GOT3 (cell line): ENCODE measurements around the gene CHRNA5.
A peak's percentile ranks its signal among the peaks of the same experiment; 100 is the strongest.
"Not testable (repeated sequence)": the region's sequence is repeated elsewhere in the genome, so short reads cannot be mapped to it uniquely, and the experiment has no call there.

Source experiments
- DNase-seq: peaks from one replicate; lab custom pipeline; 2025; ENCODE audit warnings: mixed read lengths; lab: John Stamatoyannopoulos, UW

CHRNA5 gene

GRCh38 chr15:78565097-78565950, at the start of gene CHRNA5:
Gene CHRNA5 (plus strand): TSS chr15:78565520. CDS start chr15:78565720, 200 bp downstream.
- peak; percentile 32 for DNase-seq

GRCh38 chr15:78520035-78520434, 45.3 kb upstream of the CHRNA5 start:
- not testable (repeated sequence) for DNase-seq

- DNase-seq = no peak
Measured at GRCh38 chr15:78524230-78524629, 41.1 kb upstream of the CHRNA5 start.

- DNase-seq = no peak
Measured at GRCh38 chr15:78527325-78527724, 38.0 kb upstream of the CHRNA5 start.

- DNase-seq = no peak
Measured at GRCh38 chr15:78533331-78533730, 32.0 kb upstream of the CHRNA5 start.

GRCh38 chr15:78536134-78536533, 29.2 kb upstream of the CHRNA5 start:
- DNase-seq = no peak

GRCh38 chr15:78537266-78537905, 27.9 kb upstream of the CHRNA5 start:
- DNase-seq = no peak

- DNase-seq = no peak
Measured at GRCh38 chr15:78538358-78538757, 27.0 kb upstream of the CHRNA5 start.

GRCh38 chr15:78539464-78540140, 25.7 kb upstream of the CHRNA5 start:
- DNase-seq = not testable (repeated sequence)

- peak; percentile 75 for DNase-seq
Measured at GRCh38 chr15:78540141-78540870, 25.0 kb upstream of the CHRNA5 start, which contains the start of gene PSMA4. Gene PSMA4 (plus strand): TSS chr15:78540444. CDS start chr15:78541928, 1,484 bp downstream.

GRCh38 chr15:78540871-78541743, 24.2 kb upstream of the CHRNA5 start:
- no peak for DNase-seq

- no peak for DNase-seq
Measured at GRCh38 chr15:78541744-78542034, 23.6 kb upstream of the CHRNA5 start.

- no peak for DNase-seq
Measured at GRCh38 chr15:78542647-78543046, 22.7 kb upstream of the CHRNA5 start.

GRCh38 chr15:78550194-78550593, 15.1 kb upstream of the CHRNA5 start:
- DNase-seq = no peak

- no peak for DNase-seq
Measured at GRCh38 chr15:78550815-78551214, 14.5 kb upstream of the CHRNA5 start.

GRCh38 chr15:78551902-78552301, 13.4 kb upstream of the CHRNA5 start:
- no peak for DNase-seq

GRCh38 chr15:78552597-78552996, 12.7 kb upstream of the CHRNA5 start:
- DNase-seq = no peak

- not testable (repeated sequence) for DNase-seq
Measured at GRCh38 chr15:78560201-78560600, 5.1 kb upstream of the CHRNA5 start.

GRCh38 chr15:78561490-78561889, 3.8 kb upstream of the CHRNA5 start:
- no peak for DNase-seq

GRCh38 chr15:78563092-78563491, 2.2 kb upstream of the CHRNA5 start:
- no peak for DNase-seq

GRCh38 chr15:78564743-78565096, 600 bp upstream of the CHRNA5 start:
- DNase-seq = no peak
